NCI-H748 treated with DMSO at 0.1 percent for 48 hours (cell line): ENCODE data around the gene C16orf96.

Experiments used
- DNase-seq: peaks from one replicate; lab custom pipeline; 2025; lab: John Stamatoyannopoulos, UW

C16orf96 gene

DNA sequence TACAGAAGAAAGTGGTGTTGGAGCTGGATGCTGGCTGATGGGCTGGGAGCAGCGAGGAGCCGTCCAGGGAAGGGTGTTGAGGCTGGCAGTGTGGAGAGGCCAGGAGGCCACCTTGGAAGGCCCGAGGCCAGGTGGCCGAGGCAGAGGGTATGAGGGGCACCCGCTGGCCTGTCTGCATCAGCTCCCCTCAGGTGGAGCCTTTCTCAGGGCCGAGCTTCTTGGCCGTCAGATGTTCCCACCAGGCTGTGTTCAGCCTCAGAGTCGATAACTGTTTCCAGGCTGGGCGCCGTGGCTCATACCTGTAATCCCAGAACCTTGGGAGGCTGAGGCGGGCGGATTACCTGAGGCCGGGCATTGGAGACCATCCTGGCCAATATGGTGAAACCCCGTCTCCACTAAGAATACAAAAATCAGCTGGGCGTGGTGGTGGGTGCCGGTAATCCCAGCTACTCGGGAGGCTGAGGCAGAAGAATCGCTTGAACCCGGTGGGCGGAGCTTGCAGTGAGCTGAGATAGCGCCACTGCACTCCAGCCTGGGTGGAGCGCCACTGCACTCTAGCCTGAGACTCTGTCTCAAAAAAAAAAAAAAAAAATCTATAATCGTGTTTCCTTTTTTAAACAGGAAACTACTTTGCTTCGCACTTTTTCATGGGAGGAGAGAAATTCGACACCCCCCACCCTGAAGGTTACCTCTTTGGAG lies 93.8 kb downstream of the C16orf96 start:
- DNase-seq, result no peak
